ENCODE results near the gene RGS11.

The RGS11 gene

DNA sequence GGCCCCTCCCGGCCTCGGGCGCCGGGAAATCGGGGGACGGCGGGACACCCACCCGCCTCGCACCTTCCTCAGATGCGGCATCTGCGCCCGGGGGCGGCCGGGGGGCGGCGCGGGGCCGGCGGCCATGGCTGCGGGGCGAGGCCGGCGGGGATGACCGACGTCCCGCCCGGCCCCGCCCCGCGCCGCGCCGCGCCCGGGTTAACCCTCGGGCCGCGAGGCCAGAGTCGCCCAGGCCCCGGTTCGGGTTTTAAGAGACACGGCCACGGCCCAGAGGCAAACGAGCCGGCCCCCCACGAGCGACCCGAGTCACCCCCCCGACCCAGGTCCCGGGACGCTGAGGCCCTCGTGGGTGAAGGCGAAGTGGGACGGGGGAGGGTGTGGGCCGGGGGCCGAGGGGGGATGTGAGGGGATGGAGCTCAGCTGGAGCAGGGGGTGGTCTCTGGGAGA, at the start of gene RGS11:
Gene RGS11 (minus strand): TSS at position 159 of the 447 bp plus-strand sequence. CDS start 33 bp downstream, at position 126.
- DNase-seq: no peak

DNA sequence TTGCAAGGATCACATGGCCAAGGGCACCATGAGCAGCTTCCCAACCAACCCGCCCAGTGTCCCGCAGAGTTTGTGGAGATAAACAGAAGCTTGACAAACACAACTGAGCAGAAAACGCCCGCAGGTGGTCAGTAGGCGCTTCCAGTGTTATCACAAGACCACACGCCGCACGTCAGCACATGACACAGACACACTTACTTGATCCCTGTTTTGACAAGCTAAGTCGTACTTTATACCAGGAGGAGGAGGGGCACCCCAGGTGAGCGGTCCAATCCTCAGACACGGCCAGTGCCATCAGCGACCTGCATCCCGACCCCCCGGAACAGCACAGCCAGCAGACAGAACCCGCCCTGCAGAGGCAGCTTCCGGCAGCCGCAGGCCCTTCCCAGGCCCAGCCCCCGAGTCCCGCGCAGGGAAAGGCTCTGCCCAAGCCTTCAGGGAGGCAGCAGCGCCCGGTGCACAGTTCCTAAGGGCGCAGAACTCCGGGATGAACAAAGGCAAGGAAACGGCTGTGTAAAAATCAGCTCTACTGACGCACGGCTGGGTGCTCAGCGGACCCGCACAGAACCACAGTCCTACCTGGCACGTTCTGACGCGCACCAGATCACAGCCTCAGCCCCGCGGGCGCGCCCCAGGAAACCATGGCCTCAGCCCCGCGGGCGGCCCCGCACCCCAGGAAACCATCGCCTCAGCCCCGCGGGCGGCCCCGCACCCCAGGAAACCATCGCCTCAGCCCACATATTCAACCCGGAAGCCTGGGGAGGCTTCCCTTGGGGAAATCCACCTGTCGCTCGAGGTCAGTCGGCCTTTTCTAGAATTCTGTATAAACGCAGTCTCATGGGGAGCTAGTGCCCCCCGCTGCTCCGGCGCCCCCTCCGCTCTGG, 48.9 kb upstream of the RGS11 start:
- DNase-seq: no peak

DNA sequence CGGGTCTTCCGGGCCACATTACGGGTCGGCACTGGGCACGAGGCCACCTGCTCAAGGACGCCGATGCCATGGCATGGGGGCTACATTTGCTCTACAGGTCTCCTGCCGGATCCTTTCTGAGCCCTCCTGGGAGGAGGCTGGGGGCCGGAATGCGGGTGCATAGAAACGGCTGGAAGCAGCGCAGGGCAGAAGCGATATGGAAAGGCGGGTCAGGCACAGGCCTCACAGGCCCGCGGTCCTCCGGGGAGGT, 48.4 kb upstream of the RGS11 start:
- no peak for DNase-seq

DNA sequence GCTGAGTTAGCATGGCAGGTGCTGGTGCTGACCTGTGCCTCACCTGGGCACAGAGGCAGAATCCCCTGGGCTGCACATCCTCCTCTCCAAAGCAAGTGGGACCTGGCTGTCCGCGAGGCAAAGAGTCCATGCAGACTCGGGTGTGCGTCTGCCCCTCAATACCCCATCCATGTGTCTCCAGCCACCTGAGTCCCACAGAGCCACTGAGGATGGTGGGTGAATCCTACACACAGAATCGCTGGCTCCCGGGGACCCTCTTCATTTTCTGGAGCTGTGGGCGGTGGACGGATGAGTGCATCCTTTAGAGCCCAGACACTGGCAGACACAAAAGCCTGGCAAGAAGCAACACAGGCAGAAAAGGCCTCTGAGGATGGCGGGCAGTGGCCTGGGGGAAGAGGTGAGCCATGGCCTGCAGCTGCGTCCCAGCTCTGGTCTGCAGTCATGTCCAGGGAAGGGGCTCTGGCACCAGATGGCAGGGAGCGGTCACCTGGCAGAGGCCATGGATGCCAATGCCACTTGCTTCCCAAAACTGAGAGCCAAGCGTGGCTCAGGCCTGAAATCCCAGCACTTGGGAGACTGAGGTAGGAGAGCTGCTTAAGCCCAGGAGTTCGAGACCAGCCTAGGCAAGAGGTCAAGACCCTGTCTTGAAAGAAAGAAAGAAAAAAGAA, 46.9 kb upstream of the RGS11 start:
- no peak for DNase-seq

DNA sequence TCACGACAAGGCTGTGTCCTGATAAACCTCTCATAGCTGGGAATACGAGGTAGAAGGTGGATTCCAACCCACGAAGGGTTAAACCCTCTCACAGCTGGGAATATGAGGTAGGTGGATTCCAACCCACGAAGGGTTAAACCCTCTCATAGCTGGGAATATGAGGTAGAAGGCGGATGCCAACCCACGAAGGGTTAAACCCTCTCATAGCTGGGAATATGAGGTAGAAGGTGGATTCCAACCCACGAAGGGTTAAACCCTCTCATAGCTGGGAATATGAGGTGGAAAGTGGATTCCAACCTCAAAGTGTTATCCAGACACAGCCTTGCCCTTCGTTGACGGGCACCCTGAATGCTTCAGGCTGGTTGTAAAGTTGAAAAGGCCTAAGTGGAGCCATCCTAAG, 45.8 kb upstream of the RGS11 start:
- no peak for DNase-seq

DNA sequence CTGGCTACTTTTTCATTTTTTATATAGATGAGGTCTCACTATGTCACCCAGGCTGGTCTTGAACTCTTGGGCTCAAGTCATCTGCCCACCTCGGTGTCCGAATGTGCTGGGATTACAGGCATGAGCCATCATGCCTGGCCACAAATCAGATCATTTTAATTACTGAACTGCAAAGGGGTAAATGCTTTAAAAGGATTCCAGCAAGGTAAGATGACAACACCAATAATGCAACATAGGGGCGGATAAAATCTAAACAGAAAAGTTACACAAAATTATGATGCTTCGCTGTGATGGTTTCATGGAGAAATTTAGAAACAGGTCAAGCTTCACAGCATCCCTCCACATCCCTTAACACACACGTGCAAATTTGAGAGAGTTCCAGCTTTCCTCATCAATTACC, 44.5 kb upstream of the RGS11 start:
- no peak for DNase-seq

DNA sequence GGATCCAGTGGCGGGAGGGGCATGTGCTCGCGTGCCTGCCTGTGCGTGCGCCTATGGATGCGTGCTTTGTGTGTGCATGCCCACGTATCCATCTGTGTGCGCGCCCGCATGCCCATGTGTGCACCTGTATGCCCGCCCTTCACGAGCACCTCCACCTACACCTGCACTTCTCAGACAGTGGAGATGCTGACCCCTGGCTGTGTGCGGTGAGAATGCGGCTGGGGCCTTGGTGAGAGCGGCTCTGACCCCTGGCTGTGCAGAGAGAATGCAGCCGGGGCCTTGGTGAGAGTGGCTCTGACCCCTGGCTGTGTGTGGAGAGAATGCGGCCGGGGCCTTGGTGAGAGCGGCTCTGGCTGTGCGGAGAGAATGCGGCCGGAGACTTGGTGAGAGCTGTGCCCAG, 42.9 kb upstream of the RGS11 start:
- DNase-seq: no peak

DNA sequence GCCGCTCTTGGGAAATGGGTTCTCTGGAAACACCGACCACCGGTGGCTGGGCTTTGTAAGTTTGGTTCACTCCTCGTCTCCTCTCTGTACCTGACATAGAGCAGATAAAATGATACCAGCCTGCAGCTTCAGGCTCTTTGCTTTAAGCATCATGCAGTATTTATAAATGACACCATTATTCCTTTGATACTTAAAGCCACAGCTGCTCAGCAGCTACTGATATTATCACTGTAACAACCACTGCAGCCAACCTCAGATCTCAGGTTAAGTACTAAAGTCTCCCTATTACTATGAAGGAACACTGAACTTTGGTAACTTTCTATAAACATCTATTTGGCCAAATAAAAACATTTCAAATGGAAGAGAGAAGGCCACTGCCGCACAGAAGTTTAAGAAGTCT, 41.8 kb upstream of the RGS11 start:
- no peak for DNase-seq

DNA sequence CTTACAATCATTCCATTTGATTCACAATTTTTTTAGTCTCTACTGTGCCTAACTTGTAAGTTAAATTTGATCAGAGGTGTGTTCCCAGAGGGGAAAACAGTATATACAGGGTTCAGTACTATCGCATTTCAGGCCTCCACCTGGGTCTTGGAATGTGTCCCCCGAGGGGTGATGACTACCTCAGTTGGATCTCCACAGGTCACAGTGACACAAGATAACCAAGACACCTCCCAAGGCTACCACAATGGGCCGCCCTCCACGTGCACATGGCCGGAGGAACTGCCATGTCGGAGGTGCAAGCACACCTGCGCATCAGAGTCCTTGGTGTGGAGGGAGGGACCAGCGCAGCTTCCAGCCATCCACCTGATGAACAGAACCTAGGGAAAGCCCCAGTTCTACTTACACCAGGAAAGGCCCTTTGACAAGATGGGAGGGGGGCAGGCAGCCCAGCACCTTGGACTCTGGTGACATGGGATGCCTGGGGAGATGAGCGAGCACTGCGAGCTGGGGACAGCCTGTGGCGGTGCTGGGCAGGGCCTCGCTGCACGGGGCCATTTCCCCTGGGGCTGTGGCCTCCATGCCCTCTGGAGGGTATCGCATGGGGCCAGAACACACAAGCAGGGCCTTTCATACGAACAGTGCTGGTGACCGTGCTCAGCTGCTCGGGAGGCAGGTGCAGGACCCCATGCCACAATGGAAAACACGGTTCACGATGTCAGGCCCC, 41.2 kb upstream of the RGS11 start:
- no peak for DNase-seq

DNA sequence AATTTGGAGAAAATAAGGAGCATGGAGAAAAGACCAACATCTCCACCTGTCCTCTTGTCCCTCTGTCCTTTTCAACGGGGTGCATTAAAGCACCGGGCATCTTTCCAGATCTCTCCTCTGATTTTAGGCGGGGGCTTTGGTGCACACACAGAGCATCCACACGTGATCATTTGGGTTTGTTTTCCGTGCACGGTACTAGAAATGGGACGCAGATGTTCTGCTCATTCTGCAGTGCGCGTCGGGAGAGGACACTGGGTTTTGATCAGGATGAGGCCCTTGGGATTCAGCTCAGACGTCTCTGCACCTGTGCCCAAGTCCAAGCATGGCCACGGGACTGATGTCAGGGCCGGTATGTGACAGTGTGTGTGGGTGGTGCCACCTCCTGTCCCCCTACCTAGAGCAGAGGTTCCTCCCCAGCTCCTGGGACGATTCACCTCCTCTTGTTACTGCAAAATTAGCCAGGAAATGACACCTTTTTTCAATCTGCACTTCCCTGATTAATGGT, 39.1 kb upstream of the RGS11 start:
- no peak for DNase-seq

DNA sequence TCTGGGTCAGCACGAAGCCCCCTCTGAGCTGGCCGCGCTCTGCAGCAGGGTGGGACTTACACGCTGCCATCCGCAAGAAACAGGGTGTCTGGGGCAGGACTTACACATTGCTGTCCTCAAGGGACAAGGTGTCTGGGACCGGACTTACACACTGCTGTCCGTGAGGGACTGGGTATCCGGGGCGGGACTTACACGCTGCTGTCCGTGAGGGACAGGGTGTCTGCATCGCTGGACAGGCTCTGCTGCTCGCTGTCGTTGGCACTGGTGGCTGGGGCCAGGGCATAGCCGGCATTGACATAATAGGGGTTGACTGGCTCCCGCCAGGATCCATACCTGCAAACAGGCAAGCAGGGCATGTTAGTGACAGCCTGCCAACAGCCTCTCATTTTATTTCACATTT, 38.6 kb upstream of the RGS11 start:
- no peak for DNase-seq

DNA sequence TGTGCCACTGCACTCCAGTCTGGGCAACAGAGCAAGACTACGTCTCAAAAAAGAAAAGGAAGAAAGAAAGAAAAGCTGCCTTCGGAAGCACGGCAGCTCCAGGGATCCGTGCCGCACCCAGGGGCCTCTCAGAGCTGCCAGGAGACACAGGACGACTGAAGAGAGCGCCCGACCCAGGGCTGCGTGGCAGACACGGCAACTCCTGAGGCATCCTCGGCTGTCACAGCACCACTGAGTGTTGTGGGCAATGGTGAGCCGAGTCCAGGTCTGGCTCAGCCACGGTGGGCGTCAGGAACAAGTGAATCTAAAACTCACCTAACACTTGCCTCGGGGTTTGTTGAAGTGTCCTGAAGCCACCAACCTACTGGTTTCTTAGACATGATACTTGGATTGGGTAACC, 36.0 kb upstream of the RGS11 start:
- DNase-seq: no peak

DNA sequence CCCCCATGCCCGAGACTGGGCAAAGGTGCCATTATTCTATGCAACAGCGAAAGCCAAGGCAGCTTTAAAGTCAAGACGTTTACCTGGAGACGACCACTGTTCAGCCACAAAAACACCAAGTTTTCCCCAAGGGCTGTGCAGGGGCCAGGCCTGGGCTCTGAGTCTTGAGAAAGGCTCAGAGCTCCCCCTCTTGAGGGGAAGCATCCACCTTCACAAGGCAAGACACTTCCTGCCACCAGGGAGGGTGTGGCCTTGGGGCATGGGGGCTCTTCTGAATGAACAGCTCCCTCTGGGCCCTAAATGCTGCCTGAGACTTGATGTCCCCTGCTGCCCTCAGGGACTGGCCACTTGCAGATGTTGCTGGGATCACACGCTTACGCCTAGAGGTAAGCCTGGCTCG, 33.7 kb upstream of the RGS11 start:
- no peak for DNase-seq

DNA sequence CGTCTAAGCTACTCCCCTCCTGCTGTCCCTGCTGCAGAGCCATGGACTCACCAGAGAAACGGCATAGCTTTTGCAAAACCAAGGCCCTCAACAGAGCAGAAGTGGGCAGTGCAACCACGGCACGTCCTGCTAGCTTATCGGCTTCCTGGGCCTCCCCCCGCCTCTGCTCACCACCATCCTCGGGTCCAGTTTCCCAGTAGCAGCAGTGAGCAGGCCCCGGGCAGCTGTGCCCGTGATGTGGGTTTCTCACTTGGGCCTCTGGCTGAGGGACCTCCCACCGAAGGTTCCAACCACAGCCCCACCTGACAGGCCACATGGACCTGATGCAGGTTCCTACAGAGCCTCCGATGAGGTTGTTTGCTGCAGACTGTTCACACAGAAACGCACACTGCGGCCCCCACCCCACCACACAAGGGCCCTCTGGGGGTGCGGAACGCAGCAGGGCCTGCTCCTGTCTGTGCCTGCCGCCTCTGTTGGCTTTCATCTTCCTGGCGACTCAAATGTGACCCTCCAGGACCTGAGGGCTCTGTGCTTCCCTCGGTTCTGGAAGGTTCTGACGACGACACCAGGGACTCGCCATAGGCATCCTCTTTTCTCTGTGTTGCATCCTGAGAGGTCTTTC, 32.1 kb upstream of the RGS11 start:
- DNase-seq: no peak

DNA sequence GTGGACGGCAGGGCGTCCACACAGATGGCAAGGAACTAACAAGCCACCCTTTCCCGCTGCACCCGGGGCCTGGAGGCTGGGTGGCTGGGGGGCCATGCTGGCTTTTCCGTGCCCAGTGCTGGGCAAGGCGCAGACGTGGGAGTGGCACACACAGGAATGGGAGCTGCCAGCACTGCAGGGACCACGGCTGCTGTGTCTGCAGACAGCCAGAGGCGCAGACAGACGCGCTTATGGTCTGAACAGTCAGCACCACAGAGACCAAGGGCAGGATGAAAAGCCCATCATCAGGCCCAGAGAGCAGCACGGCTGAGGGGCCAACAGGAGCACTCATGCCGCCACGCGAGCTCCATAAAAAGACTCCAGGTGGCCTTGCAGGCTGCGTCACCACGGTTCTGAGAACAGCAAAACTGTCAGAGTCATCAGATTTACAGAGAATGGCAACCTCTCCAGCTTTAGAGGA, 31.2 kb upstream of the RGS11 start:
- no peak for DNase-seq

DNA sequence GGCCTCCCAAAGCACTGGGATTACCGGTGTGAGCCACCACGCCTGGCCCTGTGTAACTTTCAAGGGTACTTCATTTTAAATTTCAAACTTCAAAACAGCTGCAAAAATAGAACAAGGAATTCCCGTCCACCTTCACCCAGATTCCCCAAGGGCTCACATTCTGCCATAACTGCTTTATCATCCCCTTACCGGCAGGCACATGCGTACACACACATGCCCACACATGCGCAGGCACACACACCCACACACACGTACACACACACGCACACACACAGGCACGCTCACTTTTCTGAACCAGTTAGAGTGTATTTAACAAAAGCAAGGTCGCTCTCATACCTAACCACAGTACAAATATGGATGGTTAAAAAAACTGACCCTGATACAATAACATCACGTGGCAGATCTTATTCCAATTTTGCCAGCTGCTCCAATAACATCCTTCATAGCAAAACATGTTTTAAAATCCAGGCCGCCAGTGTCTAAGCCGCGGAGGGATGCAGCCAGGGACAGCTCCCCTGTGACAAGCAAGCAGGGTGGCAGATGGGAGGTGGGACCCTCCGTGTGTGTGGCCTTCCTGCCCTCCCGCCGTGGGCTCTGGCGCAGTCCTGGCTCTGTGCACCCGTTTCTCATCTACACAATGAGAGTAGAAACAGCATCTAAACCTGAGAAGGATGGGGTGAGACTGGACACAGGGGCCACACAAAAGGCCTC, 30.3 kb upstream of the RGS11 start:
- DNase-seq: peak; percentile 77

DNA sequence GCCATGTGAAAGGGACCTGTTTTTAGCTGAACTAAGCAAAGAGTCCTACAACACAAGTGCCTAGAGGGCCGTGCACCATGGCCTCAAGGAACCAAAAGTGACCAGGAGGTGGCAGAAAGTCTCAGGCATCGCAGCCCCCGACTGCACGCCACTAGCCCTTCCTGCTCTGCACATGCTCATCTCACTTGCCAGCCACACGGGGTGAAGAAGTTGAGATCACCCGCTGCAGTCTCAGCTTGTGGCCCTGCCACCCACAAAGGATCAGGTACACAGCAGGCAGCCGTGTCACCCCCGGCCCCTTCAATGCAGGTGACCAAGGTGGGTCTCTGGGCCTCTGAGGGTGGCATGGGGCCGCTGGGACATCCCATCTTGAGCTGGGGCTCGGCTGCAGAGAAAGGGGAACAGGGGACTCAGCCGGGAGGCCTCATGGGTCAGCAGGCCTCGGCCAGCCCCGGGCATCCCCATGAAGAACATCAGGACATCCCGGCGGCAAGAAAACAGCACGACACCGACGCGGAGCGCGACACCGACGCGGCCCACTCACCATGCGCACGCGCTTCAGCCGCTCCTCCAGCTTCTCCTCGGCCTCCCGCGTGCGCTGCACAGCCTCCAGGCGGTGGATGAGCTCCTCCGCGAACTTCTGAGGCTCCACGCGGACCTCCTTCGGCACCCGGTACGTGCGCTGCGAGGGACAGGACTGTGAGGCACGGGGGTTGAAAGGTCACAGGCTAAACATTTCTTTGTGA, 28.2 kb upstream of the RGS11 start:
- DNase-seq: no peak

DNA sequence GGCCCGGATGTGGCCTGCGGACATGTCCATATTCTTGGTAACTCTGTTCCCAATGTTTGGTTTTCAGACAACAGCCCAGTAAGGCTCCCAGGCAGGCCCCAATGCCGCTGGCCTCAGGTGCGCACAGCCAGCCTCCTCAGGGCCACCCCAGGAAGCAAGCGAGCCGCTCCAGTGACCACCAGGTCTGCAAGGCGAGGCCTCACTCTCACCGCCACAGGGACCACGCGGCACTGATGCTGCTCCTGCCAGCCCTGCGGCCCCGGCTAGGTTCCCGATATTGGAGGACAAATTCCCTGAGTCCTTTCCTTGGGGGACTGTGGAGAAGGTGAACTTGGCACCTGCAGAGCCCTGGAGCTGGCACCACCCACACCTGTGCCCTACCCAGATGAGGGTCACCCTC, 26.2 kb upstream of the RGS11 start:
- DNase-seq: no peak

DNA sequence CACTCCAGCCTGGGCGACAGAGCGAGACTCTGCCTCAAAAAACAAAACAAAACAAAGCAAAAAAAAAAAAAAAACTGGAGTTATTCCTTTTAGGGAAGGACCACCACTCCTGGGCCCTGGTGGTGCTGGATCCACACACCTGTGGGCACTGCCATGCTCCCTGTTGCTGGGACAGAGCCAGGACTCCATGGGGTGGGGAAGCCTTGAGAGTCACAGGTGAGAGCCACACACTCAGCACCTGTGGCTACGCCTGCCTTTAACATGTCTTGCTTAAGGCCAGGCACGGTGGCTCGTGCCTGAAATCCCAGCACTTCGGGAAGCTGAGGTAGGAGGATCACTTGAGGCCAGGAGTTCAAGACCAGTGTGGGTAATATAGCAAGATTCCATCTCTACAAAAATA, 25.5 kb upstream of the RGS11 start:
- no peak for DNase-seq

DNA sequence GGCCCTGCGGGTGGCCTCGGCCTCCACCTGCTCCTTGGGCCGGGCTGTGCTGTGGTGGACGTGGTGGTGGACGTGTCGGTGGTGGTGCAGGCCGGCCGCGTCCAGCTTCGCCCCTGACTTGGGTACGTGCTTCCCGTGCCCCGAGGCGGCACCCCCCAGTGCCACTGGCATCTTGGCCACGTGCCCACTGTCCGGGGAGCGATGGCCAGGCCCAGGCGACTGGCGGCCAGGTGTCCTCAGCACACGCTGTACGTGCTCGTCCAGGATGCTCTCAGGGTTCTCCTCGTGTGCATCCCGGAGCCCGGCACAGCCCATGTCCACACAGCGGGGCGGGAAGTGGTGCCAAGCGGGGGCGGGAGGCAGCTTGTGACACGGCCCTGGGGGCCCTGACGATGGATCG, 22.1 kb upstream of the RGS11 start:
- DNase-seq: no peak

DNA sequence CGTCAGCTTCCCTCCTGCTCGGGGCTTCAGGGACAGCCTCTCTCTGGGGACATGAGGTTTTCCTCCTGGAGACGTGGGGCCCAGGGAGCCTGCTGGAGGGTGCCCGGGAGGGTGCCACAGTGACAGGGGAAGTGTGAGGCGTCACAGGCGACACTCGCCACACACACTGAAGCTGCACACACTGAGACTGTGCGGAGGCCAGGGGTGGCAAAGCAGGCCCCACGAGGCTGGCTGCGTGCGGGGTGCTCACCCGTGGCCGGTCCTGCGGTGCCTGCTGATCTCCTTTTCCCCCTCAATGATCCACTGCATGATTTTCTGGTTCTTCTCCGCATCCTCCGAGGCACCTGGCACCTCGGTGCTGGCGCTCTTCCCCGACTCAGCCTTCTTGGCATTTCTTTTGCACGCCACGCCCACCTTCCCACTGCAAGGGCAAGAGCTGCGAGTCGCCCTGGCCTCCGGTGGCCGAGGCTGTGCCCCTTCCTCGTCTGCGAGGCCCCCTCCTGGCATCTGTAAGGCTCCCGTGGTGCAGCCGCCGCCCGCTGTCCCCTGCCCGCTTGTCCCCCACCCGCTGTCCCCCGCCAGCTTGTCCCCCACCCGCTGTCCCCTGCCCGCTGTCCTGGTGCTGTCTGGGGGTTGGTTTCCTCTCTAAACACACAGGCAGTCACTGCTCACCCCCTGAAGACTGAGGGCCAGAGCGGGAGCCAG, 21.2 kb upstream of the RGS11 start:
- no peak for DNase-seq

Data from NCI-H2107 (cell line).